ENCODE results near the gene SV2B. TPM values are rescaled to one million over a fixed set of nuclear protein-coding genes. Genes with fewer than 3 reads are reported as not detected.

The SV2B gene
- total and polyA plus RNA-seq, 2 donors (not counting 1 experiment from before 2014, with no cell fraction given) = under 0.01 TPM; not detected in 1

DNA sequence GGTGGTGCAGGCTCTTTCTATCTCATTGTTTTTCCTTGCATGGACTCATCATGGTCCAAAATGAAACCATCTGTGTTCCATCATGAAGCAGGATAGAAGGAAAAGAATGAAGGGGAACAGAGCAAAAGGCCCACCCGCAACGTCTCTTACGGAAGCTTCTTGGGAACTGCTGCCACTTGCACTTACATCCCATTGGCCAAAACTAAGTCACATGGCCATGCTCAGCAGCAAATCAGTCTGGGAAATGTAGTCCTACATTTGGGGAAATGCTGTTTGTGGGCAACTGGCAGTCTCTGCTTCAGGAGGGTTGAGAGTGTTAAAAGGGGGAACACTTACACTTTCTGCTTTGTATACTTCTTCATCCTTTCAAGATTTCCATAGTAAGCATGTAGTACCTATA is 191.6 kb downstream of the SV2B start:
- DNase-seq (ENCODE audit: low read depth in 2 of 2) = peak in 1 of 2 donors; percentile 24
- Histone ChIP-seq H4K20me1 (ENCODE audit: control insufficient read depth, extremely low read depth, insufficient read depth, low read length) (no peaks in the 10 kb centered on the region), H3K4me3 (replicated peaks in 1 of 4; ENCODE audit: control extremely low read depth in 1 of 4, insufficient read depth in 1 of 4, low read depth in 3 of 4, low read length in 4 of 4) (no peak overlapping the region), H3K36me3 (ENCODE audit: control insufficient read depth, insufficient read depth, low read length) (no peaks in the 10 kb centered on the region), H3K4me2 (ENCODE audit: extremely low read depth, insufficient read depth, low read length) (no peak overlapping the region), H3K9ac (ENCODE audit: insufficient read depth, low read length) (no peak overlapping the region), H3K27me3 (ENCODE audit: control insufficient read depth, insufficient read depth, low read length) (no peaks in the 10 kb centered on the region), H3K27ac (ENCODE audit: insufficient read depth, low read length) (no peak overlapping the region), H3K79me2 (ENCODE audit: control insufficient read depth, insufficient read depth, low read length) (no peaks in the 10 kb centered on the region), H2AFZ (ENCODE audit: low read length) (no peak overlapping the region), H3K9me3 (ENCODE audit: control insufficient read depth, insufficient read depth, low read depth, low read length) (no peaks in the 10 kb centered on the region), H3K4me1 (ENCODE audit: control insufficient read depth, extremely low read depth, insufficient read depth, low read length) (no peaks in the 10 kb centered on the region)
- TF ChIP-seq, protein P1, sequence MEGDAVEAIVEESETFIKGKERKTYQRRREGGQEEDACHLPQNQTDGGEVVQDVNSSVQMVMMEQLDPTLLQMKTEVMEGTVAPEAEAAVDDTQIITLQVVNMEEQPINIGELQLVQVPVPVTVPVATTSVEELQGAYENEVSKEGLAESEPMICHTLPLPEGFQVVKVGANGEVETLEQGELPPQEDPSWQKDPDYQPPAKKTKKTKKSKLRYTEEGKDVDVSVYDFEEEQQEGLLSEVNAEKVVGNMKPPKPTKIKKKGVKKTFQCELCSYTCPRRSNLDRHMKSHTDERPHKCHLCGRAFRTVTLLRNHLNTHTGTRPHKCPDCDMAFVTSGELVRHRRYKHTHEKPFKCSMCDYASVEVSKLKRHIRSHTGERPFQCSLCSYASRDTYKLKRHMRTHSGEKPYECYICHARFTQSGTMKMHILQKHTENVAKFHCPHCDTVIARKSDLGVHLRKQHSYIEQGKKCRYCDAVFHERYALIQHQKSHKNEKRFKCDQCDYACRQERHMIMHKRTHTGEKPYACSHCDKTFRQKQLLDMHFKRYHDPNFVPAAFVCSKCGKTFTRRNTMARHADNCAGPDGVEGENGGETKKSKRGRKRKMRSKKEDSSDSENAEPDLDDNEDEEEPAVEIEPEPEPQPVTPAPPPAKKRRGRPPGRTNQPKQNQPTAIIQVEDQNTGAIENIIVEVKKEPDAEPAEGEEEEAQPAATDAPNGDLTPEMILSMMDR (conservative IDR thresholded peaks at IDR 0.05 in 1 of 2, IDR thresholded peaks at IDR 0.05 in 1 of 2; ENCODE audit: low read depth in 1 of 2, low read length in 2 of 2) = no peak
- no peak for TF ChIP-seq EZH2 (IDR thresholded peaks at IDR 0.05; ENCODE audit: low read length, missing control alignments)

DNA sequence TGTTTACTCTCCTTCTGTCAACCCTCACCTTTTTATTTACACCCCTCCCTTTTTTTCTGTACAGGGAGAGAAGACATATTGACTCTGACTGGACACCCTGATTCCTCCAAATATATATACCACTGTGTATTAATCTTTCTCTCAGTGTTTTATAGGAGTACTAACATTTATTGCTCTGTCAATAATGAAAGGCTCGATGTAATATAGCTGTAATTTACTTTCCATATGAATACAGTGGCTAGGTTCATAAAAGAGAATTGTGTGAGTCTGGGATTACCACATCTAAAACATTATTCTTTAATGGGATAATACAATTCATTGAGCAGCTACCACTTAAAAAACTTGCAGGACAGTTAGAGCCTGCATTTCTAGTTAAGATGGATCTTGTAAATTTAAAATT is 194.3 kb downstream of the SV2B start:
- H3K9ac ChIP-seq (ENCODE audit: insufficient read depth, low read length) = no peak overlapping the region
- H3K79me2 ChIP-seq (ENCODE audit: control insufficient read depth, insufficient read depth, low read length) = no peaks in the 10 kb centered on the region
- no peak for DNase-seq (ENCODE audit: low read depth in 2 of 2)
- no peak overlapping the region for H2AFZ ChIP-seq (ENCODE audit: low read length)
- H3K27ac ChIP-seq (ENCODE audit: insufficient read depth, low read length) = no peak overlapping the region
- H3K4me2 ChIP-seq (ENCODE audit: extremely low read depth, insufficient read depth, low read length) = no peak overlapping the region
- H3K4me3 ChIP-seq (replicated peaks in 1 of 4; ENCODE audit: control extremely low read depth in 1 of 4, insufficient read depth in 1 of 4, low read depth in 3 of 4, low read length in 4 of 4) = no peak overlapping the region
- no peaks in the 10 kb centered on the region for H4K20me1 ChIP-seq (ENCODE audit: control insufficient read depth, extremely low read depth, insufficient read depth, low read length)
- H3K4me1 ChIP-seq (ENCODE audit: control insufficient read depth, extremely low read depth, insufficient read depth, low read length) = no peaks in the 10 kb centered on the region
- no peaks in the 10 kb centered on the region for H3K9me3 ChIP-seq (ENCODE audit: control insufficient read depth, insufficient read depth, low read depth, low read length)
- H3K27me3 ChIP-seq (ENCODE audit: control insufficient read depth, insufficient read depth, low read length) = no peaks in the 10 kb centered on the region
- no peaks in the 10 kb centered on the region for H3K36me3 ChIP-seq (ENCODE audit: control insufficient read depth, insufficient read depth, low read length)
- no peak for TF ChIP-seq EZH2 (IDR thresholded peaks at IDR 0.05; ENCODE audit: low read length, missing control alignments)
- TF ChIP-seq, protein P1 (conservative IDR thresholded peaks at IDR 0.05 in 1 of 2, IDR thresholded peaks at IDR 0.05 in 1 of 2; ENCODE audit: low read depth in 1 of 2, low read length in 2 of 2) = no peak

DNA sequence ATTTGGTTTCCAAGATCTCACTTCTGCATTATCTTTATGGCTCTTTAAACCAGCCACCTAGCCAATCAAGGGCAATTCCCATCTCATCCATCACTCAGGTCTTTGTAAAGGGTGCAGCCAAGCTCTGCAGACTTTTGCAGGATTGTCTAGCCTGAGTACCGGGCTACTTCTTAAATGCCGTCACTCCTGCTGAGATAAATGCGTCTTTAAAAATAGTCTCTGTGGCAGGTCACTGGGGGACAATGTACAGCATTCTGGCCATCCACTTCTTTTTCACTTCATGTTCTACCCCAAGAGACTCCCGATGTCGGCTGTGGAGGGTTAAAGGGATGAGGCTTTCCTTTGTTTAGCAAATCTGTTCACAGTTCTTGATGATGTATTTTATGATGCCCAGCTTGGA is 194.7 kb downstream of the SV2B start:
- DNase-seq (ENCODE audit: low read depth in 2 of 2) = no peak
- H4K20me1 ChIP-seq (ENCODE audit: control insufficient read depth, extremely low read depth, insufficient read depth, low read length) = no peaks in the 10 kb centered on the region
- H3K4me3 ChIP-seq (replicated peaks in 1 of 4; ENCODE audit: control extremely low read depth in 1 of 4, insufficient read depth in 1 of 4, low read depth in 3 of 4, low read length in 4 of 4) = no peak overlapping the region
- no peaks in the 10 kb centered on the region for H3K27me3 ChIP-seq (ENCODE audit: control insufficient read depth, insufficient read depth, low read length)
- H3K79me2 ChIP-seq (ENCODE audit: control insufficient read depth, insufficient read depth, low read length) = no peaks in the 10 kb centered on the region
- H3K9ac ChIP-seq (ENCODE audit: insufficient read depth, low read length) = no peak overlapping the region
- TF ChIP-seq, protein P1 (conservative IDR thresholded peaks at IDR 0.05 in 1 of 2, IDR thresholded peaks at IDR 0.05 in 1 of 2; ENCODE audit: low read depth in 1 of 2, low read length in 2 of 2) = no peak
- TF ChIP-seq EZH2 (IDR thresholded peaks at IDR 0.05; ENCODE audit: low read length, missing control alignments) = no peak
- H2AFZ ChIP-seq (ENCODE audit: low read length) = no peak overlapping the region
- no peak overlapping the region for H3K4me2 ChIP-seq (ENCODE audit: extremely low read depth, insufficient read depth, low read length)
- no peaks in the 10 kb centered on the region for H3K36me3 ChIP-seq (ENCODE audit: control insufficient read depth, insufficient read depth, low read length)
- H3K27ac ChIP-seq (ENCODE audit: insufficient read depth, low read length) = no peak overlapping the region
- H3K9me3 ChIP-seq (ENCODE audit: control insufficient read depth, insufficient read depth, low read depth, low read length) = no peaks in the 10 kb centered on the region
- H3K4me1 ChIP-seq (ENCODE audit: control insufficient read depth, extremely low read depth, insufficient read depth, low read length) = no peaks in the 10 kb centered on the region
